Measurements from ENCODE around the gene CASTOR2.
"Not testable (repeated sequence)": the region's sequence is repeated elsewhere in the genome, so short reads cannot be mapped to it uniquely, and the experiment has no call there.

GRCh38 chr7:74977523-74977922, 13.0 kb downstream of the CASTOR2 start:
- not testable (repeated sequence) for TF ChIP-seq CTCF (IDR thresholded peaks at IDR 0.05; ENCODE audit: low read depth, low read length); EZH2phosphoT487 (IDR thresholded peaks at IDR 0.05; ENCODE audit: low read depth)

Data from OCI-LY3 (cell line).